H9 (cell line): ENCODE results near the gene ACSF3. TPM values are rescaled to one million over a fixed set of nuclear protein-coding genes. Genes with fewer than 3 reads are reported as not detected.

Experiments used
- DNase-seq: peaks from one replicate; pipeline ENCODE4 v3.0.0-alpha.2; 2017
- H2AFZ ChIP-seq: one replicate; pipeline ENCODE4 v1.6.1; 2013; ENCODE audit warnings: mild to moderate bottlenecking, low read length, control low read depth, moderate library complexity
- H2AK5ac ChIP-seq: 2 replicates; pipeline ENCODE4 v1.6.1; 2013; ENCODE audit warnings: low read length, control low read depth, mixed read lengths; ENCODE audit not compliant: insufficient read length
- H2BK120ac ChIP-seq: one replicate; pipeline ENCODE4 v1.6.1; 2013; ENCODE audit warnings: low read depth, mild to moderate bottlenecking, low read length, control low read depth, inconsistent platforms; ENCODE audit not compliant: poor library complexity, severe bottlenecking
- H2BK12ac ChIP-seq: 2 replicates; pipeline ENCODE4 v1.6.1; 2013; ENCODE audit warnings: low read length, control low read depth, mixed read lengths, low read depth; ENCODE audit not compliant: insufficient read length
- H2BK15ac ChIP-seq: 2 replicates; pipeline ENCODE4 v1.6.1; 2013; ENCODE audit warnings: low read depth, low read length, control low read depth
- H2BK20ac ChIP-seq: one replicate; pipeline ENCODE4 v1.6.1; 2013; ENCODE audit warnings: low read depth, mild to moderate bottlenecking, low read length, control low read depth, inconsistent platforms; ENCODE audit not compliant: poor library complexity, severe bottlenecking
- H2BK5ac ChIP-seq: 2 replicates; pipeline ENCODE4 v1.6.1; 2013; ENCODE audit warnings: low read length, control low read depth, mixed read lengths; ENCODE audit not compliant: insufficient read length
- H3K14ac ChIP-seq: 2 replicates; pipeline ENCODE4 v1.6.1; 2013; ENCODE audit warnings: low read length, control low read depth; ENCODE audit not compliant: insufficient read depth
- H3K18ac ChIP-seq: 2 replicates; pipeline ENCODE4 v1.6.1; 2013; ENCODE audit warnings: low read depth, mild to moderate bottlenecking, mixed read lengths, low read length, control low read depth; ENCODE audit not compliant: insufficient read length
- H3K23ac ChIP-seq: 2 replicates; pipeline ENCODE4 v1.6.1; 2013; ENCODE audit warnings: low read length, control low read depth, mixed read lengths, low read depth; ENCODE audit not compliant: insufficient read length
- H3K23me2 ChIP-seq: 2 replicates; pipeline ENCODE4 v1.6.1; 2013; ENCODE audit warnings: low read depth, mild to moderate bottlenecking, mixed read lengths, low read length, control low read depth; ENCODE audit not compliant: insufficient read length, poor library complexity, severe bottlenecking
- H3K27ac ChIP-seq: 2 replicates; pipeline ENCODE4 v1.5.1; 2013; ENCODE audit warnings: low read length, control low read depth, mixed read lengths, low read depth; ENCODE audit not compliant: insufficient read length
- H3K27me3 ChIP-seq: 2 replicates; pipeline ENCODE4 v1.6.1; 2013; ENCODE audit warnings: low read length, control low read depth, inconsistent platforms; ENCODE audit not compliant: insufficient read depth
- H3K4ac ChIP-seq: 2 replicates; pipeline ENCODE4 v1.6.1; 2013; ENCODE audit warnings: low read depth, mild to moderate bottlenecking, control low read depth, inconsistent platforms, low read length, moderate library complexity
- H3K4me1 ChIP-seq: 2 replicates; pipeline ENCODE4 v1.6.1; 2013; ENCODE audit warnings: low read length, control low read depth, inconsistent platforms; ENCODE audit not compliant: insufficient read depth
- H3K4me2 ChIP-seq: 2 replicates; pipeline ENCODE4 v1.6.1; 2013; ENCODE audit warnings: low read length, control low read depth, mixed read lengths; ENCODE audit not compliant: insufficient read length, insufficient read depth
- H3K56ac ChIP-seq: 2 replicates; pipeline ENCODE4 v1.6.1; 2013; ENCODE audit warnings: low read depth, mild to moderate bottlenecking, mixed read lengths, low read length, control low read depth; ENCODE audit not compliant: insufficient read length
- H3K79me1 ChIP-seq: 2 replicates; pipeline ENCODE4 v1.6.1; 2013; ENCODE audit warnings: low read depth, mild to moderate bottlenecking, moderate library complexity, low read length, control low read depth, inconsistent platforms; ENCODE audit not compliant: insufficient read depth, poor library complexity, severe bottlenecking
- H3K79me2 ChIP-seq: 2 replicates; pipeline ENCODE4 v1.6.1; 2013; ENCODE audit warnings: low read length, control low read depth, inconsistent platforms; ENCODE audit not compliant: insufficient read depth
- H3K9ac ChIP-seq: 2 replicates; pipeline ENCODE4 v1.6.1; 2013; ENCODE audit warnings: low read length, control low read depth, mixed read lengths; ENCODE audit not compliant: insufficient read length; ENCODE audit errors: extremely low read depth
- H3K9me3 ChIP-seq: one replicate; pipeline ENCODE4 v1.6.1; 2013; ENCODE audit warnings: low read depth, low read length, inconsistent platforms; ENCODE audit not compliant: control insufficient read depth
- H3T11ph ChIP-seq: one replicate; pipeline ENCODE4 v1.6.1; 2013; ENCODE audit warnings: mild to moderate bottlenecking, low read length, control low read depth, inconsistent platforms
- H4K20me1 ChIP-seq: one replicate; pipeline ENCODE4 v1.6.1; 2013; ENCODE audit not compliant: control insufficient read depth, insufficient read length, insufficient read depth
- H4K5ac ChIP-seq: 2 replicates; pipeline ENCODE4 v1.6.1; 2013; ENCODE audit warnings: low read depth, mild to moderate bottlenecking, mixed read lengths, low read length, control low read depth; ENCODE audit not compliant: insufficient read length
- H4K8ac ChIP-seq: replicated peaks from 2 replicates; pipeline ENCODE4 v1.6.1; 2013; ENCODE audit warnings: low read length, control low read depth, mixed read lengths, low read depth; ENCODE audit not compliant: insufficient read length
- H4K91ac ChIP-seq: 2 replicates; pipeline ENCODE4 v1.6.1; 2013; ENCODE audit warnings: low read depth, mild to moderate bottlenecking, moderate library complexity, mixed read lengths, low read length, control low read depth; ENCODE audit not compliant: insufficient read length
- H3K27ac Mint-ChIP-seq, 3 experiments: 2 replicates in 2 of 3; 3 replicates in 1 of 3; pipeline ENCODE4 v1.8.0; 2020 to 2021; ENCODE audit warnings: mixed read lengths in 3 of 3, mild to moderate bottlenecking in 1 of 3, moderate library complexity in 1 of 3
- H3K27me3 Mint-ChIP-seq: 2 replicates; pipeline ENCODE4 v1.8.0; 2021; ENCODE audit warnings: low read depth, mild to moderate bottlenecking, moderate library complexity, mixed read lengths
- H3K36me3 Mint-ChIP-seq, 3 experiments: 2 replicates in 2 of 3; 3 replicates in 1 of 3; pipeline ENCODE4 v1.8.0; 2020 to 2021; ENCODE audit warnings: low read depth in 3 of 3, mixed read lengths in 3 of 3; ENCODE audit not compliant: insufficient read depth in 1 of 3
- H3K4me1 Mint-ChIP-seq, 2 experiments: 2 replicates each; pipeline ENCODE4 v1.8.0; 2020; ENCODE audit warnings: mixed read lengths in 2 of 2
- H3K4me3 Mint-ChIP-seq, 2 experiments: 2 replicates in 1 of 2; 3 replicates in 1 of 2; pipeline ENCODE4 v1.8.0; 2020 to 2021; ENCODE audit warnings: mild to moderate bottlenecking in 2 of 2, mixed read lengths in 2 of 2, moderate library complexity in 1 of 2
- H3K9me3 Mint-ChIP-seq, 2 experiments: 2 replicates in 1 of 2; 3 replicates in 1 of 2; pipeline ENCODE4 v1.8.0; 2020; ENCODE audit warnings: mild to moderate bottlenecking in 2 of 2, mixed read lengths in 2 of 2, moderate library complexity in 1 of 2
- WGBS: extraction: QIAGEN DNeasy Blood & Tissue Kit; methylation state at CpG from one replicate; pipeline ENCODE4 v1.1.7; 2013; ENCODE audit warnings: missing lambda C conversion rate, low lambda C conversion rate, mixed read lengths; ENCODE audit not compliant: insufficient read length; ENCODE audit errors: extremely low coverage; 5-methylcytosine and 5-hydroxymethylcytosine counted together
- total RNA-seq: library from RNA; stranded (reverse); gene quantifications from 2 replicates; pipeline ENCODE4 v1.2.1, GENCODE V29; 2021
- TF ChIP-seq, protein P1 (sequence below): fragments of 200-600 bp; sonication (generic); conservative IDR thresholded peaks from 3 replicates; pipeline ENCODE4 v1.8.0; 2021; ENCODE audit warnings: antibody characterized with exemption, mild to moderate bottlenecking

ACSF3 gene
- total RNA-seq, 1 experiment from 2014 or later: 31.3 TPM

DNA sequence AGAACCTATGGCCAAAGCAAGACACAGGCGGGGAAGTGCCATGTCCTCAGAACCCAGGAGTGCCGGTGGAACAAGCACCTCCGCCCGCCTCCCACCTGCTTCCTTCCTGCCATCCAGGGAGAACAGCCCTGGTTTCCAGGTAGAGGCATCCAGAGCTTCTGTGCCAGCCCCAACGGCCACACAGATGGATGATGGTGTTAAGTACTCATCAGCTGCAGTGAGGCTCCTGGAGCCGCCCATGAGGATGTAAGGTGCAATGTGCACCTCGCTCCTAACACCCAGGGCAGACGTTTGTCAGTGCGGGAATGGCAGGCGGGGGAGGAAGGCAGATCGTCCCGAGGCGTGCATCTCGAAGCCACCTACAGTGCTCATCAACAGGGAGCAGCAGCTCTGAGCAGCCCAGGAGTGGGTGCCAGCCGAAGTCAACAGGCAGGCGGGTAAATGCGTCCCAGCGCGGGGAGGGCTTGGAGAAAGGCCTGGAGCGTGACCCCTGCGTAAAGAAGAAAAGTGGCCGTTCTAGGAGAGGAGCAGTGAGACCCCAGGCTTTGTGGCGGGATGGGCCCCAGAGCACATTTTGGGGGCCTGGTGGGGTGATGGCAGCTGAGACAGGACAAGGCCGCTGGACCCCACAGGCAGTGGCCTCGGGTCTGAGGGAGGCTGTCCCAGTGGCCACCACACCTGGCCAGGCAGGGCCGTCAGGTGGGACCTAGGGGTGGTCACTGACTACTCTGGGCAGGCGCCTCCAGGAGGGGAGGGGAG is 46.1 kb upstream of the ACSF3 start:
- Histone ChIP-seq H3K9me3 (no peaks in the 10 kb centered on the region), H3K4me2 (no peak overlapping the region), H3K79me1 (no peaks in the 10 kb centered on the region), H2BK12ac (no peak overlapping the region), H3K79me2 (no peaks in the 10 kb centered on the region), H4K91ac (no peak overlapping the region), H3T11ph (no peak overlapping the region), H3K9ac (no peak overlapping the region), H2AFZ (no peak overlapping the region), H4K8ac (no peak overlapping the region), H3K18ac (no peak overlapping the region), H2AK5ac (no peak overlapping the region), H3K4ac (no peak overlapping the region), H3K27ac (no peak overlapping the region), H3K23me2 (no peaks in the 10 kb centered on the region), H3K56ac (no peak overlapping the region), H3K23ac (no peak overlapping the region), H3K14ac (no peak overlapping the region; the same call in 1 of the 2 replicates), H3K27me3 (no peaks in the 10 kb centered on the region), H2BK5ac (no peak overlapping the region), H4K5ac (no peak overlapping the region), H4K20me1 (no peaks in the 10 kb centered on the region), H3K4me1 (no peaks in the 10 kb centered on the region), H2BK120ac (no peak overlapping the region), H2BK20ac (no peak overlapping the region), H2BK15ac (no peak overlapping the region)
- no CpG with 5 or more reads among the region's 27 CpGs for WGBS
- no peaks in the 10 kb centered on the region for H3K36me3 Mint-ChIP-seq
- peak overlapping the region in 1 of 2 experiments; percentile 27; a peak in 1 of 5 replicates for H3K4me3 Mint-ChIP-seq
- H3K9me3 Mint-ChIP-seq: peaks cover 3 to 4% of the 10 kb centered on the region in 2 experiments; a peak in 3 of 5 replicates
- H3K27me3 Mint-ChIP-seq: no peaks in the 10 kb centered on the region; the same call in 1 of the 2 replicates
- DNase-seq: no peak
- TF ChIP-seq, protein P1, sequence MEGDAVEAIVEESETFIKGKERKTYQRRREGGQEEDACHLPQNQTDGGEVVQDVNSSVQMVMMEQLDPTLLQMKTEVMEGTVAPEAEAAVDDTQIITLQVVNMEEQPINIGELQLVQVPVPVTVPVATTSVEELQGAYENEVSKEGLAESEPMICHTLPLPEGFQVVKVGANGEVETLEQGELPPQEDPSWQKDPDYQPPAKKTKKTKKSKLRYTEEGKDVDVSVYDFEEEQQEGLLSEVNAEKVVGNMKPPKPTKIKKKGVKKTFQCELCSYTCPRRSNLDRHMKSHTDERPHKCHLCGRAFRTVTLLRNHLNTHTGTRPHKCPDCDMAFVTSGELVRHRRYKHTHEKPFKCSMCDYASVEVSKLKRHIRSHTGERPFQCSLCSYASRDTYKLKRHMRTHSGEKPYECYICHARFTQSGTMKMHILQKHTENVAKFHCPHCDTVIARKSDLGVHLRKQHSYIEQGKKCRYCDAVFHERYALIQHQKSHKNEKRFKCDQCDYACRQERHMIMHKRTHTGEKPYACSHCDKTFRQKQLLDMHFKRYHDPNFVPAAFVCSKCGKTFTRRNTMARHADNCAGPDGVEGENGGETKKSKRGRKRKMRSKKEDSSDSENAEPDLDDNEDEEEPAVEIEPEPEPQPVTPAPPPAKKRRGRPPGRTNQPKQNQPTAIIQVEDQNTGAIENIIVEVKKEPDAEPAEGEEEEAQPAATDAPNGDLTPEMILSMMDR: no peak
- H3K27ac Mint-ChIP-seq: peak overlapping the region in 1 of 3 experiments; percentile 65; a peak in 1 of 7 replicates
- H3K4me1 Mint-ChIP-seq: peaks cover 2 to 11% of the 10 kb centered on the region in 2 experiments; a peak in 2 of 4 replicates
